Tibial nerve (tissue), 4 donors: ENCODE measurements around the gene ITGA4.

ENCODE experiments used
- EP300 ChIP-seq, 2 donors: sonication (generic); formaldehyde crosslinking; IDR thresholded peaks; one replicate each; pipeline ENCODE4 v1.6.1; 2017; ENCODE audit warnings: antibody characterized with exemption in 2 of 2, mild to moderate bottlenecking in 1 of 2
- POLR2A ChIP-seq, 2 donors: fragments of 450-650 bp; IDR thresholded peaks; one replicate each; pipeline ENCODE4 v1.6.1; 2017; ENCODE audit warnings: antibody characterized with exemption in 2 of 2, mild to moderate bottlenecking in 2 of 2, moderate library complexity in 2 of 2
- TF ChIP-seq, protein P1 (sequence below), 5 experiments: fragments of 200-600 bp in 3 of 5; fragments of 450-650 bp in 2 of 5; sonication (generic) in 3 of 5; IDR thresholded peaks; one replicate each; pipeline ENCODE4 v1.5.1; 2016 to 2019; ENCODE audit warnings: antibody characterized with exemption in 5 of 5, mild to moderate bottlenecking in 3 of 5, moderate library complexity in 2 of 5

DNA sequence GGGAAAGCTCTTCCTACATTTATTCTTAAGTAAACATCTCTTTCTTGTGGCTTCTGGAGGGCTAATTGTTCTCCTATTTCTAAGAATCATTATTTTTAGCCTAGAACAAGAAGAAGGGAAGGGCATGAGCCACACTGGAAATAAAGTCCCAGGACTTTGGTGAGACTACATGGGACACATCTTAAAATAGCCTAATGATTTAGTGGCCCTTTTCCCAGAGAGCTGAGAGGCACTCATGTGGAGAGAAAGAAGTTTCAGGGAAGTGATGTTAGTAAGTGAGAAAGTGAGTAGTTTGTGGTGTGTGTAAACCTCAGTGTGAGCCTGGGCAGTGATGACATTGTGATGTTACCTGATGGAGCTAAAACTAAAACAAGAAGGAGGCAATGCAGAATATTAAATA lies 14.6 kb downstream of the ITGA4 start:
- TF ChIP-seq, protein P1, sequence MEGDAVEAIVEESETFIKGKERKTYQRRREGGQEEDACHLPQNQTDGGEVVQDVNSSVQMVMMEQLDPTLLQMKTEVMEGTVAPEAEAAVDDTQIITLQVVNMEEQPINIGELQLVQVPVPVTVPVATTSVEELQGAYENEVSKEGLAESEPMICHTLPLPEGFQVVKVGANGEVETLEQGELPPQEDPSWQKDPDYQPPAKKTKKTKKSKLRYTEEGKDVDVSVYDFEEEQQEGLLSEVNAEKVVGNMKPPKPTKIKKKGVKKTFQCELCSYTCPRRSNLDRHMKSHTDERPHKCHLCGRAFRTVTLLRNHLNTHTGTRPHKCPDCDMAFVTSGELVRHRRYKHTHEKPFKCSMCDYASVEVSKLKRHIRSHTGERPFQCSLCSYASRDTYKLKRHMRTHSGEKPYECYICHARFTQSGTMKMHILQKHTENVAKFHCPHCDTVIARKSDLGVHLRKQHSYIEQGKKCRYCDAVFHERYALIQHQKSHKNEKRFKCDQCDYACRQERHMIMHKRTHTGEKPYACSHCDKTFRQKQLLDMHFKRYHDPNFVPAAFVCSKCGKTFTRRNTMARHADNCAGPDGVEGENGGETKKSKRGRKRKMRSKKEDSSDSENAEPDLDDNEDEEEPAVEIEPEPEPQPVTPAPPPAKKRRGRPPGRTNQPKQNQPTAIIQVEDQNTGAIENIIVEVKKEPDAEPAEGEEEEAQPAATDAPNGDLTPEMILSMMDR (IDR thresholded peaks at IDR 0.05) = no peak
- TF ChIP-seq POLR2A (IDR thresholded peaks at IDR 0.05) (no peak), EP300 (IDR thresholded peaks at IDR 0.05) (no peak)
